CD8-positive, alpha-beta memory T cell (primary cell): Measurements from ENCODE around the gene IQCN. TPM values are rescaled to one million over a fixed set of nuclear protein-coding genes. Genes with fewer than 3 reads are reported as not detected.
A peak's percentile ranks its signal among the peaks of the same experiment; 100 is the strongest.

ENCODE experiments used
- CTCF ChIA-PET: fragments of 350-600 bp; sonication (Branson Sonifier 250); formaldehyde crosslinking; loops from one replicate; lab custom pipeline; 2021; ENCODE audit warnings: antibody characterized with exemption; lab: Charles Lee
- POLR2A ChIA-PET: fragments of 350-600 bp; sonication (Branson Sonifier 250); formaldehyde crosslinking; loops from one replicate; lab custom pipeline; 2021; ENCODE audit warnings: antibody characterized with exemption; lab: Charles Lee
- DNase-seq, 5 donors: peaks; one replicate each; pipeline versions ENCODE4 v3.0.0 to v3.0.0-alpha.2; 2020 to 2022; ENCODE audit warnings: mixed read lengths in 1 of 5
- H3K27ac ChIP-seq: one replicate; pipeline ENCODE4 v1.7.0; 2013; ENCODE audit warnings: low read depth, mild to moderate bottlenecking, low read length, moderate library complexity
- H3K27me3 ChIP-seq: 2 replicates; pipeline ENCODE4 v1.7.0; 2013; ENCODE audit warnings: low read length, mild to moderate bottlenecking; ENCODE audit not compliant: insufficient read depth, poor library complexity, severe bottlenecking
- H3K36me3 ChIP-seq: 2 replicates; pipeline ENCODE4 v1.7.0; 2013; ENCODE audit warnings: mild to moderate bottlenecking, low read length, moderate library complexity; ENCODE audit not compliant: insufficient read depth
- H3K4me1 ChIP-seq: 2 replicates; pipeline ENCODE4 v1.7.0; 2013; ENCODE audit warnings: mild to moderate bottlenecking, low read length, moderate library complexity; ENCODE audit not compliant: insufficient read depth
- H3K4me3 ChIP-seq: 2 replicates; pipeline ENCODE4 v1.7.0; 2013; ENCODE audit warnings: mild to moderate bottlenecking, low read length
- H3K9me3 ChIP-seq: 2 replicates; pipeline ENCODE4 v1.7.0; 2013; ENCODE audit warnings: mild to moderate bottlenecking, low read length
- H3K27ac Mint-ChIP-seq, 8 donors: one replicate each; pipeline ENCODE4 v1.8.0; 2020 to 2021; ENCODE audit warnings: mixed read lengths in 8 of 8, mild to moderate bottlenecking in 6 of 8, inconsistent platforms in 3 of 8, moderate library complexity in 3 of 8
- H3K27me3 Mint-ChIP-seq, 2 donors: one replicate each; pipeline ENCODE4 v1.8.0; 2020 to 2021; ENCODE audit warnings: mixed read lengths in 2 of 2, mild to moderate bottlenecking in 1 of 2, moderate library complexity in 1 of 2
- H3K36me3 Mint-ChIP-seq, 3 donors: one replicate each; pipeline ENCODE4 v1.8.0; 2020 to 2021; ENCODE audit warnings: mixed read lengths in 3 of 3, inconsistent platforms in 1 of 3, mild to moderate bottlenecking in 1 of 3
- H3K4me1 Mint-ChIP-seq, 3 donors: one replicate each; pipeline ENCODE4 v1.8.0; 2020 to 2021; ENCODE audit warnings: mixed read lengths in 3 of 3, inconsistent platforms in 1 of 3, mild to moderate bottlenecking in 1 of 3
- H3K4me3 Mint-ChIP-seq, 7 donors: one replicate each; pipeline ENCODE4 v1.8.0; 2020 to 2021; ENCODE audit warnings: mixed read lengths in 7 of 7, mild to moderate bottlenecking in 6 of 7, moderate library complexity in 4 of 7, inconsistent platforms in 2 of 7
- H3K9me3 Mint-ChIP-seq, 5 donors: one replicate each; pipeline ENCODE4 v1.8.0; 2020 to 2022; ENCODE audit warnings: mixed read lengths in 5 of 5, mild to moderate bottlenecking in 3 of 5, moderate library complexity in 2 of 5, inconsistent platforms in 1 of 5
- polyA plus RNA-seq: library from polyadenylated mRNA; unstranded; fragments of 300-500 nt; fragmentation: Illumina TruSeq; gene quantifications from one replicate; pipeline ENCODE4 v1.2.3, GENCODE V29; 2021
- total RNA-seq, 2 experiments: library from RNA; stranded (reverse); gene quantifications; one replicate each; pipeline ENCODE4 v1.2.3, GENCODE V29; 2021

IQCN gene
- total and polyA plus RNA-seq, 3 experiments from 2014 or later = 0.31 to 1.3 (median 1.3) TPM

GRCh38 chr19:18309525-18310064 is 35.3 kb upstream of the IQCN start:
- Mint-ChIP-seq H3K27me3 (no peaks in the 10 kb centered on the region), H3K27ac (no peak overlapping the region), H3K4me3 (no peak overlapping the region), H3K36me3 (peaks cover 0 to 60% (median 3%) of the 10 kb centered on the region in 3 donors), H3K9me3 (no peaks in the 10 kb centered on the region), H3K4me1 (peaks cover 29 to 40% (median 33%) of the 10 kb centered on the region in 3 donors)
- H3K36me3 ChIP-seq = peaks cover 3% of the 10 kb centered on the region
- H3K27ac ChIP-seq = no peak overlapping the region
- ChIA-PET POLR2A (interaction anchor here (0.7 to 3.4 kb wide), 3 partner anchors 28 to 31 kb away, joined by 3 to 36 read pairs (median 13); partner anchors contain the start of gene JUND), CTCF (interaction anchor here (1.2 to 1.9 kb wide), 3 partner anchors 13 to 30 kb away, joined by 3 to 12 read pairs (median 6); partner anchors contain the start of gene LSM4)
- H3K4me3 ChIP-seq = no peak overlapping the region
- peaks cover 25% of the 10 kb centered on the region for H3K4me1 ChIP-seq
- no peaks in the 10 kb centered on the region for H3K9me3 ChIP-seq
- no peak for DNase-seq
- H3K27me3 ChIP-seq = no peaks in the 10 kb centered on the region

- Mint-ChIP-seq H3K4me1 (peaks cover 31 to 43% (median 35%) of the 10 kb centered on the region in 3 donors), H3K27me3 (no peaks in the 10 kb centered on the region), H3K4me3 (no peak overlapping the region), H3K27ac (no peak overlapping the region), H3K9me3 (no peaks in the 10 kb centered on the region), H3K36me3 (peaks cover 0 to 57% (median 4%) of the 10 kb centered on the region in 3 donors)
- Histone ChIP-seq H3K36me3 (no peaks in the 10 kb centered on the region), H3K4me3 (no peak overlapping the region), H3K27ac (no peak overlapping the region), H3K9me3 (no peaks in the 10 kb centered on the region), H3K4me1 (peaks cover 28% of the 10 kb centered on the region), H3K27me3 (no peaks in the 10 kb centered on the region)
- ChIA-PET POLR2A (interaction anchor here (1.0 to 3.4 kb wide), 2 partner anchors 20 to 28 kb away, joined by 3 to 36 read pairs; partner anchors contain the start of gene JUND), CTCF (interaction anchor here (1.1 to 1.9 kb wide), 4 partner anchors 12 to 29 kb away, joined by 4 to 12 read pairs (median 4); partner anchors contain the start of gene LSM4)
- no peak for DNase-seq
These were observed 34.7 kb upstream of the IQCN start for GRCh38 chr19:18308948-18309325.

- H3K36me3 Mint-ChIP-seq = peaks cover 0 to 53% (median 4%) of the 10 kb centered on the region in 3 donors
These were observed 34.0 kb upstream of the IQCN start for GRCh38 chr19:18308051-18308947.

GRCh38 chr19:18307271-18307681 is 33.0 kb upstream of the IQCN start:
- no peaks in the 10 kb centered on the region for H3K9me3 Mint-ChIP-seq
- H3K27me3 Mint-ChIP-seq = peaks cover 0 to 1% of the 10 kb centered on the region in 2 donors
- peak overlapping the region; percentile 60 to 96 (median 83) for H3K4me3 Mint-ChIP-seq
- peaks cover 36 to 48% (median 43%) of the 10 kb centered on the region in 3 donors for H3K4me1 Mint-ChIP-seq
- ChIA-PET CTCF (interaction anchor here (0.9 to 1.4 kb wide), 4 partner anchors 9 to 28 kb away, joined by 5 to 13 read pairs (median 6); partner anchors contain the start of genes JUND and LSM4), POLR2A (interaction anchor here (0.7 to 3.4 kb wide), 6 partner anchors 9 to 115 kb away, joined by 3 to 36 read pairs (median 4); partner anchors contain the start of genes JUND and RAB3A)
- Histone ChIP-seq H3K4me1 (peaks cover 42% of the 10 kb centered on the region), H3K36me3 (no peaks in the 10 kb centered on the region), H3K4me3 (no peak overlapping the region), H3K27ac (no peak overlapping the region), H3K27me3 (no peaks in the 10 kb centered on the region), H3K9me3 (no peaks in the 10 kb centered on the region)
- peak in 1 of 5 donors; percentile 32 for DNase-seq
- H3K36me3 Mint-ChIP-seq = peaks cover 0 to 44% (median 4%) of the 10 kb centered on the region in 3 donors
- peak overlapping the region; percentile 57 to 99 (median 94) for H3K27ac Mint-ChIP-seq

More at GRCh38 chr19:18308051-18308947, 34.0 kb upstream of the IQCN start:
- Mint-ChIP-seq H3K9me3 (no peaks in the 10 kb centered on the region), H3K4me1 (peaks cover 38 to 49% (median 42%) of the 10 kb centered on the region in 3 donors), H3K27ac (peak overlapping the region in 1 of 8 donors; percentile 94), H3K27me3 (peaks cover 0 to 1% of the 10 kb centered on the region in 2 donors), H3K4me3 (no peak overlapping the region)
- Histone ChIP-seq H3K27ac (no peak overlapping the region), H3K27me3 (no peaks in the 10 kb centered on the region), H3K9me3 (no peaks in the 10 kb centered on the region), H3K4me1 (peaks cover 35% of the 10 kb centered on the region), H3K36me3 (no peaks in the 10 kb centered on the region), H3K4me3 (no peak overlapping the region)
- ChIA-PET POLR2A (interaction anchor here (1.0 to 3.4 kb wide), 2 partner anchors 21 to 27 kb away, joined by 3 to 36 read pairs; partner anchors contain the start of gene JUND), CTCF (interaction anchor here (0.6 to 1.9 kb wide), 5 partner anchors 13 to 1931 kb away, joined by 3 to 12 read pairs (median 4); partner anchors contain the start of gene LSM4)
- no peak for DNase-seq

GRCh38 chr19:18306888-18307260 is 32.6 kb upstream of the IQCN start:
- Histone ChIP-seq H3K4me3 (peak overlapping the region; percentile 8), H3K27ac (no peak overlapping the region), H3K36me3 (no peaks in the 10 kb centered on the region), H3K27me3 (no peaks in the 10 kb centered on the region), H3K4me1 (peaks cover 46% of the 10 kb centered on the region), H3K9me3 (no peaks in the 10 kb centered on the region)
- DNase-seq = peak in 1 of 5 donors; percentile 66
- POLR2A ChIA-PET = interaction anchor here (0.6 to 3.4 kb wide), 7 partner anchors 9 to 115 kb away, joined by 3 to 36 read pairs (median 4); partner anchors contain the start of genes JUND and RAB3A
- CTCF ChIA-PET = interaction anchor here (0.7 to 1.4 kb wide), 5 partner anchors 10 to 29 kb away, joined by 3 to 13 read pairs (median 5); partner anchors contain the start of genes JUND and LSM4
- Mint-ChIP-seq H3K4me3 (peak overlapping the region; percentile 60 to 96 (median 83)), H3K4me1 (peaks cover 36 to 51% (median 43%) of the 10 kb centered on the region in 3 donors), H3K36me3 (peaks cover 0 to 41% (median 4%) of the 10 kb centered on the region in 3 donors), H3K27ac (peak overlapping the region; percentile 38 to 99 (median 96)), H3K27me3 (peaks cover 0 to 1% of the 10 kb centered on the region in 2 donors), H3K9me3 (no peaks in the 10 kb centered on the region)

- Histone ChIP-seq H3K9me3 (no peaks in the 10 kb centered on the region), H3K36me3 (no peaks in the 10 kb centered on the region), H3K4me3 (peak overlapping the region; percentile 8), H3K27me3 (no peaks in the 10 kb centered on the region), H3K27ac (no peak overlapping the region), H3K4me1 (peaks cover 52% of the 10 kb centered on the region)
- Mint-ChIP-seq H3K27ac (peak overlapping the region; percentile 69 to 99 (median 98)), H3K36me3 (peaks cover 0 to 38% (median 4%) of the 10 kb centered on the region in 3 donors), H3K9me3 (no peaks in the 10 kb centered on the region), H3K4me3 (peak overlapping the region; percentile 89 to 96 (median 92)), H3K27me3 (peaks cover 0 to 1% of the 10 kb centered on the region in 2 donors), H3K4me1 (peaks cover 36 to 55% (median 44%) of the 10 kb centered on the region in 3 donors)
- DNase-seq = no peak
- ChIA-PET CTCF (interaction anchor here (0.7 to 2.1 kb wide), 6 partner anchors 10 to 28 kb away, joined by 3 to 72 read pairs (median 6); partner anchors contain the start of genes JUND and LSM4), POLR2A (interaction anchor here (0.6 to 5.4 kb wide), 9 partner anchors 10 to 114 kb away, joined by 3 to 283 read pairs (median 4); partner anchors contain the start of genes JUND, LSM4 and RAB3A)
These were observed 32.1 kb upstream of the IQCN start for GRCh38 chr19:18306209-18306887.
